Measurements from ENCODE around the gene LTBR.

DNA sequence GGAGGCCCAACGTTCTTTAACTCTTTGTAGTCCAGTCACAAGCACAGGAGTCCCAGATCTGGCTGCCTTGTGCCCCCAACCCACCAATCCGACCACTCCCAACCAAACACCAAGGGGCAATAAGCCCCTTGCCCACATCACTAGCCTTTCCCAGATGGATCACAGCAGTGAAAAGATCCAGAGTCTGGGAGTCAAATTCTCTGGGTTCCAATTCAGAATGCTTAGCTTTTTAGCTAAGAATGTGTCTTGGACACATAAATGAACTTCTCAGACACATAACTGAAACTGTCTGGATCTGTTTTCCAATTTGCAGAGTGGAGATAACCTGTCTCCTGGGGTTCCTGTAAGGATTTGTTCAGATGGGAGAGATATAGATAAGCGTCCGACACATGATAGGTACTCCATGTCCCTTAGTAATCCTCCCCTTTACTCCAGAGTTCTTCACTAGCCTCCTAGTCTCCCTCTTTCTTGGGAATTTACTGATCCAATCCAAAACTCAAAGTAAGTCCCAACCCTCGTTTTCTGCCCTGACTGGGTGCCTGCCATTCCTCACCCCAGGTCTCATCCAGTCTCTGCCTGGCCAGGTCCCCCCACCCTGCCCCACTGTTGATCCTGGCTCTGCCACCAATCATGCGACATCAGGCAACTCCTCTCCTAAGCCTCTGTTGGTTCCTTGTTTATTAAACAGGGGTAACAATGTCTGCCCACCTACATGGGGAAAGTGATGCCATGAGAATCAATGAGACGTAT lies 41.6 kb upstream of the LTBR start:
- TF ChIP-seq GATA3 (IDR thresholded peaks at IDR 0.05; ENCODE audit: low read depth, low read length) (no peak), GATA2 (IDR thresholded peaks at IDR 0.05; ENCODE audit: low read depth, low read length) (no peak)
